H1 (cell line): ENCODE results near the gene TBC1D4.

ENCODE experiments used
- EGR1 ChIP-seq: IDR thresholded peaks from 2 replicates; pipeline ENCODE4 v1.6.1; 2011; ENCODE audit warnings: low read depth, low read length, borderline replicate concordance
- KDM4A ChIP-seq: IDR thresholded peaks from one replicate; pipeline ENCODE4 v1.7.1; 2012; ENCODE audit warnings: low read depth, mild to moderate bottlenecking, moderate library complexity, low read length, inconsistent platforms; ENCODE audit not compliant: severe bottlenecking
- MAX ChIP-seq: IDR thresholded peaks from 2 replicates; pipeline ENCODE4 v1.6.1; 2012; ENCODE audit warnings: inconsistent platforms
- POLR2A ChIP-seq, 2 experiments: IDR thresholded peaks; 1 replicate in 1 of 2; 2 replicates in 1 of 2; pipeline ENCODE4 v1.6.1; 2011; ENCODE audit warnings: low read depth in 2 of 2, low read length in 2 of 2, mild to moderate bottlenecking in 2 of 2; ENCODE audit errors: control extremely low read depth in 1 of 2
- SIN3A ChIP-seq, 2 experiments: IDR thresholded peaks in 1 of 2; conservative IDR thresholded peaks in 1 of 2; 2 replicates each; pipeline ENCODE4 v1.6.1; 2011 to 2012; ENCODE audit warnings: low read length in 2 of 2, improper control_type of control experiment in 1 of 2, low read depth in 1 of 2, mild to moderate bottlenecking in 1 of 2
- ZNF274 ChIP-seq: IDR thresholded peaks from 2 replicates; pipeline ENCODE4 v1.7.0; 2012; ENCODE audit warnings: low read length, borderline replicate concordance; ENCODE audit errors: extremely low read depth

GRCh38 chr13:75395066-75395465 lies 86.9 kb downstream of the TBC1D4 start:
- TF ChIP-seq KDM4A, result no peak
- no peak for TF ChIP-seq MAX
- no peak for TF ChIP-seq EGR1
- TF ChIP-seq ZNF274, result no peak
- TF ChIP-seq SIN3A (conservative IDR thresholded peaks at IDR 0.05 in 1 of 2, IDR thresholded peaks at IDR 0.05 in 1 of 2; ENCODE audit: low read depth in 1 of 2, low read length in 2 of 2), result no peak
- no peak for TF ChIP-seq POLR2A (IDR thresholded peaks at IDR 0.05; ENCODE audit: control extremely low read depth in 1 of 2, low read depth in 2 of 2, low read length in 2 of 2)
